ENCODE data around the gene KLHDC2.

KLHDC2 gene

GRCh38 chr14:49820176-49820575 is 52.2 kb downstream of the KLHDC2 start:
- Histone ChIP-seq H3K4me1 (ENCODE audit: insufficient read depth, low read length) (no peaks in the 10 kb centered on the region), H3K36me3 (ENCODE audit: insufficient read depth, low read length) (peaks cover 81% of the 10 kb centered on the region), H3K79me2 (ENCODE audit: insufficient read depth, low read length) (no peaks in the 10 kb centered on the region), H2AFZ (ENCODE audit: low read depth, low read length) (no peak overlapping the region), H3K9ac (ENCODE audit: low read depth, low read length) (no peak overlapping the region), H3K27ac (ENCODE audit: low read length) (no peak overlapping the region), H4K20me1 (ENCODE audit: insufficient read depth, low read length) (no peaks in the 10 kb centered on the region), H3K4me3 (ENCODE audit: low read depth in 1 of 2, low read length in 2 of 2) (no peak overlapping the region), H3K9me3 (ENCODE audit: insufficient read depth, low read length, severe bottlenecking) (peaks cover 18% of the 10 kb centered on the region), H3K27me3 (ENCODE audit: insufficient read depth, low read length, poor library complexity) (no peaks in the 10 kb centered on the region), H3K4me2 (ENCODE audit: insufficient read depth, low read length) (no peak overlapping the region)
- DNase-seq, result no peak
- TF ChIP-seq CTCF (IDR thresholded peaks at IDR 0.05; ENCODE audit: borderline replicate concordance, extremely low read depth, low read length, poor library complexity, severe bottlenecking) (no peak), EZH2 (IDR thresholded peaks at IDR 0.05; ENCODE audit: borderline replicate concordance, low read depth, low read length, severe bottlenecking) (no peak)
- no peak for ATAC-seq (ENCODE audit: insufficient read depth, low read depth)

- Histone ChIP-seq H2AFZ (ENCODE audit: low read depth, low read length) (no peak overlapping the region), H3K9ac (ENCODE audit: low read depth, low read length) (no peak overlapping the region), H3K4me1 (ENCODE audit: insufficient read depth, low read length) (no peaks in the 10 kb centered on the region), H3K9me3 (ENCODE audit: insufficient read depth, low read length, severe bottlenecking) (no peaks in the 10 kb centered on the region), H3K36me3 (ENCODE audit: insufficient read depth, low read length) (peaks cover 93% of the 10 kb centered on the region), H3K27me3 (ENCODE audit: insufficient read depth, low read length, poor library complexity) (no peaks in the 10 kb centered on the region), H3K4me2 (ENCODE audit: insufficient read depth, low read length) (no peak overlapping the region), H3K79me2 (ENCODE audit: insufficient read depth, low read length) (no peaks in the 10 kb centered on the region), H4K20me1 (ENCODE audit: insufficient read depth, low read length) (no peaks in the 10 kb centered on the region), H3K27ac (ENCODE audit: low read length) (no peak overlapping the region), H3K4me3 (ENCODE audit: low read depth in 1 of 2, low read length in 2 of 2) (no peak overlapping the region)
- no peak for ATAC-seq (ENCODE audit: insufficient read depth, low read depth)
- TF ChIP-seq CTCF (IDR thresholded peaks at IDR 0.05; ENCODE audit: borderline replicate concordance, extremely low read depth, low read length, poor library complexity, severe bottlenecking), result no peak
- no peak for TF ChIP-seq EZH2 (IDR thresholded peaks at IDR 0.05; ENCODE audit: borderline replicate concordance, low read depth, low read length, severe bottlenecking)
- no peak for DNase-seq
These were observed 60.7 kb downstream of the KLHDC2 start for GRCh38 chr14:49828640-49829039.
